ENCODE data around the gene MYH7. TPM values are rescaled to one million over a fixed set of nuclear protein-coding genes. Genes with fewer than 3 reads are reported as not detected.
A peak's percentile ranks its signal among the peaks of the same experiment; 100 is the strongest.

MYH7 gene
- total and polyA plus RNA-seq, 8 donors: 0.03 to 2.0 (median 0.05) TPM; not detected in 1

GRCh38 chr14:23411563-23412525 lies 23.6 kb downstream of the MYH7 start:
- Histone ChIP-seq H3K4me1 (no peaks in the 10 kb centered on the region), H3K9me3 (no peaks in the 10 kb centered on the region), H3K4me3 (no peak overlapping the region), H3K27ac (no peak overlapping the region), H3K36me3 (no peaks in the 10 kb centered on the region), H3K27me3 (peaks cover 0 to 5% of the 10 kb centered on the region in 2 donors)
- no peak for ATAC-seq
- TF ChIP-seq, protein P1, sequence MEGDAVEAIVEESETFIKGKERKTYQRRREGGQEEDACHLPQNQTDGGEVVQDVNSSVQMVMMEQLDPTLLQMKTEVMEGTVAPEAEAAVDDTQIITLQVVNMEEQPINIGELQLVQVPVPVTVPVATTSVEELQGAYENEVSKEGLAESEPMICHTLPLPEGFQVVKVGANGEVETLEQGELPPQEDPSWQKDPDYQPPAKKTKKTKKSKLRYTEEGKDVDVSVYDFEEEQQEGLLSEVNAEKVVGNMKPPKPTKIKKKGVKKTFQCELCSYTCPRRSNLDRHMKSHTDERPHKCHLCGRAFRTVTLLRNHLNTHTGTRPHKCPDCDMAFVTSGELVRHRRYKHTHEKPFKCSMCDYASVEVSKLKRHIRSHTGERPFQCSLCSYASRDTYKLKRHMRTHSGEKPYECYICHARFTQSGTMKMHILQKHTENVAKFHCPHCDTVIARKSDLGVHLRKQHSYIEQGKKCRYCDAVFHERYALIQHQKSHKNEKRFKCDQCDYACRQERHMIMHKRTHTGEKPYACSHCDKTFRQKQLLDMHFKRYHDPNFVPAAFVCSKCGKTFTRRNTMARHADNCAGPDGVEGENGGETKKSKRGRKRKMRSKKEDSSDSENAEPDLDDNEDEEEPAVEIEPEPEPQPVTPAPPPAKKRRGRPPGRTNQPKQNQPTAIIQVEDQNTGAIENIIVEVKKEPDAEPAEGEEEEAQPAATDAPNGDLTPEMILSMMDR (IDR thresholded peaks at IDR 0.05): no peak
- DNase-seq: peak in 1 of 4 donors; percentile 44
- intact Hi-C loops (cut with DNase I): no loop called here

- no peaks in the 10 kb centered on the region for H3K4me1 ChIP-seq
- peaks cover 0 to 20% of the 10 kb centered on the region in 2 donors for H3K27me3 ChIP-seq
- DNase-seq (peak in 1 of 4 donors; percentile 51), ATAC-seq (no peak)
- no peaks in the 10 kb centered on the region for H3K36me3 ChIP-seq
- no peak overlapping the region for H3K27ac ChIP-seq
- intact Hi-C loops (cut with DNase I): no loop called here
- no peak overlapping the region for H3K4me3 ChIP-seq
- TF ChIP-seq, protein P1 (IDR thresholded peaks at IDR 0.05): no peak
- H3K9me3 ChIP-seq: no peaks in the 10 kb centered on the region
Observed at GRCh38 chr14:23409966-23410635, 25.4 kb downstream of the MYH7 start.

- no peak overlapping the region for H3K27ac ChIP-seq
- TF ChIP-seq, protein P1 (IDR thresholded peaks at IDR 0.05): no peak
- no peaks in the 10 kb centered on the region for H3K9me3 ChIP-seq
- ATAC-seq (no peak), DNase-seq (peak in 1 of 4 donors; percentile 34)
- H3K36me3 ChIP-seq: no peaks in the 10 kb centered on the region
- intact Hi-C loops (cut with DNase I): no loop called here
- H3K4me1 ChIP-seq: no peaks in the 10 kb centered on the region
- peaks cover 0 to 21% of the 10 kb centered on the region in 2 donors for H3K27me3 ChIP-seq
- H3K4me3 ChIP-seq: no peak overlapping the region
Observed at GRCh38 chr14:23409475-23409874, 26.0 kb downstream of the MYH7 start.

DNA sequence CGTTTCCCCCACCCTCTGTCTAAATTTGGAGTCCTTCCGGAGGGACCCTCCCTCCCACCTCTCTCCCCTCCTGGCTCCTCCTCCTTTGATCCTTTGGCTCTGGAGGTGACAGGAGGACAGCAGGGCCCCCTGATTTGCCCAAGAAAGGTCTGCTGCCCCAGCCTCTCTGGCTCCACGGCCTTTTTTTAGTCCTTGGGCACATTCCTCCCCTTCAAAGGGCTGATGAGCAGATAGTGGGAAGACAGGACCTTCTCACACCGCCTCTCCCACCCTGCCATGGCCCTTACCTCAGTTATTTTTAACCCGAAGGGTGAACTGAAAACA lies 27.2 kb downstream of the MYH7 start:
- no peak overlapping the region for H3K27ac ChIP-seq

More for the DNA sequence above, 27.2 kb downstream of the MYH7 start:
- peaks cover 0 to 22% of the 10 kb centered on the region in 2 donors for H3K27me3 ChIP-seq
- H3K4me1 ChIP-seq: no peaks in the 10 kb centered on the region
- TF ChIP-seq, protein P1 (IDR thresholded peaks at IDR 0.05): no peak
- DNase-seq: no peak
- H3K9me3 ChIP-seq: no peaks in the 10 kb centered on the region
- intact Hi-C loops (cut with DNase I): no loop called here
- H3K4me3 ChIP-seq: no peak overlapping the region
- ATAC-seq: no peak
- H3K36me3 ChIP-seq: no peaks in the 10 kb centered on the region

Measured in left lung (tissue), 10 donors.